ENCODE results near the gene ST6GALNAC3. TPM values are rescaled to one million over a fixed set of nuclear protein-coding genes. Genes with fewer than 3 reads are reported as not detected.

Gene ST6GALNAC3
- total RNA-seq, 1 experiment from 2014 or later, result 2.2 TPM

DNA sequence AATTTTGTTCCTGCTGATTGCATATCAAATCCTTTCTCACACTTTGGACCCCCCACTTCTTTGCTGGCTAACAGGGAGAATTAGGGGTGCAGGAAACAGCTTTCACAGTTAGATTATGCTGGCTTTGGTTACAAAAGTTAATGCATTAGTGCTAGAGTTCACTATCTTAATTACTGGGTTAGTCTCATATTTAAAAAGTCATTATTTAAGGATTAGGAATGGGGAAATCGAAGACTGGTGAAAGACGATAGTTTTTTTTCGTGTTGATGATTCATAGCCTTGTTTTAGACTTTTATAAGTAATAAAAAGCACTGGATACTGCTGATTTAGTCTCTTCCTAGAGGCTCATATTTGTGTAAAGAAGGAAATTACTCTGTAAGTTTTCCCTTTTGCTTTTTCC, 11.6 kb downstream of the ST6GALNAC3 start:
- BruUV-seq (replicated peaks), result no TSS peak

More for the DNA sequence above, 11.6 kb downstream of the ST6GALNAC3 start:
- Histone ChIP-seq H3K36me3 (ENCODE audit: control insufficient read depth in 1 of 2, insufficient read depth in 2 of 2, low read length in 2 of 2) (no peaks in the 10 kb centered on the region), H2AFZ (ENCODE audit: low read depth, low read length, poor library complexity, severe bottlenecking) (no peak overlapping the region), H3K4me2 (ENCODE audit: low read length) (no peak overlapping the region), H3K27me3 (ENCODE audit: insufficient read depth, low read length) (no peaks in the 10 kb centered on the region), H3K4me3 (replicated peaks in 1 of 2; ENCODE audit: low read depth in 1 of 2, low read length in 2 of 2) (no peak overlapping the region), H3K79me2 (ENCODE audit: insufficient read depth, low read length) (no peaks in the 10 kb centered on the region), H3K4me1 (ENCODE audit: control insufficient read depth in 1 of 2, insufficient read depth in 2 of 2, low read length in 2 of 2) (no peaks in the 10 kb centered on the region), H4K20me1 (ENCODE audit: insufficient read depth) (no peaks in the 10 kb centered on the region), H3K9ac (ENCODE audit: low read length) (no peak overlapping the region), H3K9me2 (ENCODE audit: insufficient read depth) (no peaks in the 10 kb centered on the region), H3K9me3 (ENCODE audit: control insufficient read depth in 1 of 2, insufficient read depth in 1 of 2, low read depth in 1 of 2, low read length in 2 of 2) (no peaks in the 10 kb centered on the region), H3K27ac (ENCODE audit: low read depth, low read length) (no peak overlapping the region)
- intact Hi-C loops (cut with micrococcal nuclease), result no loop called here
- ATAC-seq, result no peak
- ChIA-PET RAD21 (ENCODE audit: low non-redundant PET in 1 of 2, low total read pairs in 2 of 2, uncharacterized antibody in 2 of 2, unreplicated experiment in 2 of 2) (no interaction called here), POLR2A (no interaction called here), CTCF (no interaction called here)
- TF ChIP-seq, protein P1, sequence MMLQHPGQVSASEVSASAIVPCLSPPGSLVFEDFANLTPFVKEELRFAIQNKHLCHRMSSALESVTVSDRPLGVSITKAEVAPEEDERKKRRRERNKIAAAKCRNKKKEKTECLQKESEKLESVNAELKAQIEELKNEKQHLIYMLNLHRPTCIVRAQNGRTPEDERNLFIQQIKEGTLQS (IDR thresholded peaks at IDR 0.05), result no peak
- TF ChIP-seq CEBPB (IDR thresholded peaks at IDR 0.05; ENCODE audit: low read depth) (no peak), CBX3 (IDR thresholded peaks at IDR 0.05; ENCODE audit: low read depth) (no peak), SRF (IDR thresholded peaks at IDR 0.05; ENCODE audit: low read depth) (no peak), ZNF274 (IDR thresholded peaks at IDR 0.05; ENCODE audit: low read depth, low read length) (no peak), ELF1 (IDR thresholded peaks at IDR 0.05; ENCODE audit: borderline replicate concordance, low read depth) (no peak), TCF7L2 (IDR thresholded peaks at IDR 0.05; ENCODE audit: borderline replicate concordance, extremely low read depth, insufficient read depth, insufficient read length) (no peak), POLR2AphosphoS5 (IDR thresholded peaks at IDR 0.05; ENCODE audit: low read depth, low read length) (no peak), EZH2phosphoT487 (IDR thresholded peaks at IDR 0.05; ENCODE audit: borderline replicate concordance) (no peak), EZH2 (IDR thresholded peaks at IDR 0.05) (no peak), EGR1 (IDR thresholded peaks at IDR 0.05; ENCODE audit: low read depth) (no peak)
- TF ChIP-seq, protein P2, sequence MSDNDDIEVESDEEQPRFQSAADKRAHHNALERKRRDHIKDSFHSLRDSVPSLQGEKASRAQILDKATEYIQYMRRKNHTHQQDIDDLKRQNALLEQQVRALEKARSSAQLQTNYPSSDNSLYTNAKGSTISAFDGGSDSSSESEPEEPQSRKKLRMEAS (IDR thresholded peaks at IDR 0.05), result no peak
- TF ChIP-seq, protein P3, sequence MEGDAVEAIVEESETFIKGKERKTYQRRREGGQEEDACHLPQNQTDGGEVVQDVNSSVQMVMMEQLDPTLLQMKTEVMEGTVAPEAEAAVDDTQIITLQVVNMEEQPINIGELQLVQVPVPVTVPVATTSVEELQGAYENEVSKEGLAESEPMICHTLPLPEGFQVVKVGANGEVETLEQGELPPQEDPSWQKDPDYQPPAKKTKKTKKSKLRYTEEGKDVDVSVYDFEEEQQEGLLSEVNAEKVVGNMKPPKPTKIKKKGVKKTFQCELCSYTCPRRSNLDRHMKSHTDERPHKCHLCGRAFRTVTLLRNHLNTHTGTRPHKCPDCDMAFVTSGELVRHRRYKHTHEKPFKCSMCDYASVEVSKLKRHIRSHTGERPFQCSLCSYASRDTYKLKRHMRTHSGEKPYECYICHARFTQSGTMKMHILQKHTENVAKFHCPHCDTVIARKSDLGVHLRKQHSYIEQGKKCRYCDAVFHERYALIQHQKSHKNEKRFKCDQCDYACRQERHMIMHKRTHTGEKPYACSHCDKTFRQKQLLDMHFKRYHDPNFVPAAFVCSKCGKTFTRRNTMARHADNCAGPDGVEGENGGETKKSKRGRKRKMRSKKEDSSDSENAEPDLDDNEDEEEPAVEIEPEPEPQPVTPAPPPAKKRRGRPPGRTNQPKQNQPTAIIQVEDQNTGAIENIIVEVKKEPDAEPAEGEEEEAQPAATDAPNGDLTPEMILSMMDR (IDR thresholded peaks at IDR 0.05 in 2 of 3, conservative IDR thresholded peaks at IDR 0.05 in 1 of 3; ENCODE audit: borderline replicate concordance in 1 of 3, insufficient read depth in 1 of 3, low read depth in 2 of 3, low read length in 2 of 3), result no peak
- TF ChIP-seq, protein P4, sequence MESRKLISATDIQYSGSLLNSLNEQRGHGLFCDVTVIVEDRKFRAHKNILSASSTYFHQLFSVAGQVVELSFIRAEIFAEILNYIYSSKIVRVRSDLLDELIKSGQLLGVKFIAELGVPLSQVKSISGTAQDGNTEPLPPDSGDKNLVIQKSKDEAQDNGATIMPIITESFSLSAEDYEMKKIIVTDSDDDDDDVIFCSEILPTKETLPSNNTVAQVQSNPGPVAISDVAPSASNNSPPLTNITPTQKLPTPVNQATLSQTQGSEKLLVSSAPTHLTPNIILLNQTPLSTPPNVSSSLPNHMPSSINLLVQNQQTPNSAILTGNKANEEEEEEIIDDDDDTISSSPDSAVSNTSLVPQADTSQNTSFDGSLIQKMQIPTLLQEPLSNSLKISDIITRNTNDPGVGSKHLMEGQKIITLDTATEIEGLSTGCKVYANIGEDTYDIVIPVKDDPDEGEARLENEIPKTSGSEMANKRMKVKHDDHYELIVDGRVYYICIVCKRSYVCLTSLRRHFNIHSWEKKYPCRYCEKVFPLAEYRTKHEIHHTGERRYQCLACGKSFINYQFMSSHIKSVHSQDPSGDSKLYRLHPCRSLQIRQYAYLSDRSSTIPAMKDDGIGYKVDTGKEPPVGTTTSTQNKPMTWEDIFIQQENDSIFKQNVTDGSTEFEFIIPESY (IDR thresholded peaks at IDR 0.05; ENCODE audit: extremely low read depth, insufficient replicate concordance, low read length), result no peak
- no peak for DNase-seq (ENCODE audit: low read depth, low spot score)

Data from HCT116 (cell line).